ENCODE results near the gene RTF2.

GRCh38 chr20:56423886-56424285 lies 44.5 kb upstream of the RTF2 start:
- TF ChIP-seq POLR2AphosphoS5 (IDR thresholded peaks at IDR 0.05; ENCODE audit: low read depth, low read length): no peak
- TF ChIP-seq SIN3A (IDR thresholded peaks at IDR 0.05; ENCODE audit: borderline replicate concordance, insufficient read depth, low read depth, low read length): no peak
- TF ChIP-seq CTCF (IDR thresholded peaks at IDR 0.05): no peak
